Uterus (tissue), 2 donors: ENCODE measurements around the gene CBX2.

Experiments
- POLR2A ChIP-seq, 2 donors: fragments of 450-650 bp; IDR thresholded peaks; one replicate each; pipeline ENCODE4 v1.6.1; 2016; ENCODE audit warnings: antibody characterized with exemption in 2 of 2, mild to moderate bottlenecking in 1 of 2, moderate library complexity in 1 of 2
- TF ChIP-seq, protein P1 (sequence below), 4 experiments: fragments of 200-600 bp in 2 of 4; fragments of 450-650 bp in 2 of 4; sonication (generic) in 2 of 4; IDR thresholded peaks; one replicate each; pipeline ENCODE4 v1.5.1; 2016 to 2019; ENCODE audit warnings: antibody characterized with exemption in 4 of 4, mild to moderate bottlenecking in 2 of 4, moderate library complexity in 1 of 4

DNA sequence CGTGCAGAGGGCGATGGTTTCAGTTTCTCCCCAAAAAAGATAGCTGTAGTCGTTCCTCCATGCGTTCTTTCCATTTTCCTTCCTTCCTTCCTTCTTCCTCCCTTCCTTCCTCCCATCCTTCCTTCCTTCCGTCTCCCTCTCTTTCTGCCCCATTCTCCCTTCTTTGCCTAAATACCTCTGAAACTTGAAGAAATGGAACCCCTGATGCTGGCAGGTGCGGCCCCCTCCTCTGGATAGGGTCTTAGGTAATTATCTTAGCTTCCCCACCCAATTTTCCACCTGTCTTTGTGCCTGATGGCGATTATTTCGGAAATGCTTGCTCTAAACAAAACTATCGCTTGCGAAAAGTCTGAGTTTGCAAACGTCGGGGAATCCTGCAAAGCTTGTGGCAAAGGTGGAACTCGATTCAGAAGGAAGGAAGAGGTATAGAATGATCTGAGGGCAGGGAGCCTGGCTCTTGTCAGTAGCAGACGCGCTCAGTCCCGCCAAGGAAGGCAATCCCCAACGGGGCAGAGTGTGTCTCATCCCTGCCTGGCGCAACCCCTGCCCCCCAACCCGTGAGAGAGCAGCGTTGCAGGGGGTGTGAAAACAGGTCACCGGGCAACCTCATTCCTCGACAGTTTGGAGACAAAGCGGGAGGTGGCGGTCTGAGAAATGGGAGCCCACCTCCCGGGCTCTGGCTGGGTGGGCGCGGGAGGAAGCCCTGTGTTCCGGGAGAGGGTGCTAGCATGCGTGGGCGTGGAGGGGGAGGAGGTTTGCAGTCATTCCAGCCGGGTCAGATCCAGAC lies 21.8 kb downstream of the CBX2 start:
- TF ChIP-seq, protein P1, sequence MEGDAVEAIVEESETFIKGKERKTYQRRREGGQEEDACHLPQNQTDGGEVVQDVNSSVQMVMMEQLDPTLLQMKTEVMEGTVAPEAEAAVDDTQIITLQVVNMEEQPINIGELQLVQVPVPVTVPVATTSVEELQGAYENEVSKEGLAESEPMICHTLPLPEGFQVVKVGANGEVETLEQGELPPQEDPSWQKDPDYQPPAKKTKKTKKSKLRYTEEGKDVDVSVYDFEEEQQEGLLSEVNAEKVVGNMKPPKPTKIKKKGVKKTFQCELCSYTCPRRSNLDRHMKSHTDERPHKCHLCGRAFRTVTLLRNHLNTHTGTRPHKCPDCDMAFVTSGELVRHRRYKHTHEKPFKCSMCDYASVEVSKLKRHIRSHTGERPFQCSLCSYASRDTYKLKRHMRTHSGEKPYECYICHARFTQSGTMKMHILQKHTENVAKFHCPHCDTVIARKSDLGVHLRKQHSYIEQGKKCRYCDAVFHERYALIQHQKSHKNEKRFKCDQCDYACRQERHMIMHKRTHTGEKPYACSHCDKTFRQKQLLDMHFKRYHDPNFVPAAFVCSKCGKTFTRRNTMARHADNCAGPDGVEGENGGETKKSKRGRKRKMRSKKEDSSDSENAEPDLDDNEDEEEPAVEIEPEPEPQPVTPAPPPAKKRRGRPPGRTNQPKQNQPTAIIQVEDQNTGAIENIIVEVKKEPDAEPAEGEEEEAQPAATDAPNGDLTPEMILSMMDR (IDR thresholded peaks at IDR 0.05): no peak
- TF ChIP-seq POLR2A (IDR thresholded peaks at IDR 0.05): no peak
